ENCODE data around the gene MARS2.

GRCh38 chr2:197677056-197677455, 28.1 kb upstream of the MARS2 start:
- no peak for TF ChIP-seq CTCF (IDR thresholded peaks at IDR 0.05)
- TF ChIP-seq YY1 (IDR thresholded peaks at IDR 0.05; ENCODE audit: low read depth) = no peak
- no peak for TF ChIP-seq USF1 (IDR thresholded peaks at IDR 0.05; ENCODE audit: borderline replicate concordance, low read depth)
- no peak for TF ChIP-seq ZBTB33 (IDR thresholded peaks at IDR 0.05; ENCODE audit: borderline replicate concordance, low read depth)
- TF ChIP-seq JUND (IDR thresholded peaks at IDR 0.05) = no peak
- TF ChIP-seq FOXJ3 (CRISPR knock-in tag; IDR thresholded peaks at IDR 0.05) = no peak
- no peak for TF ChIP-seq POLR2AphosphoS5 (IDR thresholded peaks at IDR 0.05; ENCODE audit: low read depth, low read length)
- no peak for TF ChIP-seq TAF1 (IDR thresholded peaks at IDR 0.05; ENCODE audit: borderline replicate concordance, low read depth, low read length)
- TF ChIP-seq MAX (IDR thresholded peaks at IDR 0.05; ENCODE audit: low read depth) = no peak
- TF ChIP-seq EZH2phosphoT487 (IDR thresholded peaks at IDR 0.05; ENCODE audit: borderline replicate concordance, low read depth) = no peak
- TF ChIP-seq SMC3 (IDR thresholded peaks at IDR 0.05; ENCODE audit: low read depth, low read length) = no peak
- no peak for TF ChIP-seq FOXM1 (IDR thresholded peaks at IDR 0.05; ENCODE audit: low read depth)
- TF ChIP-seq EP300 (IDR thresholded peaks at IDR 0.05; ENCODE audit: borderline replicate concordance in 1 of 2, low read depth in 1 of 2, low read length in 1 of 2) = no peak

Measured in SK-N-SH (cell line).